Gastrocnemius medialis (tissue), 4 donors: ENCODE data around the gene MED10.

Source experiments
- POLR2A ChIP-seq, 2 donors: fragments of 450-650 bp; IDR thresholded peaks; one replicate each; pipeline ENCODE4 v1.6.1; 2017; ENCODE audit warnings: antibody characterized with exemption in 2 of 2, mild to moderate bottlenecking in 2 of 2, moderate library complexity in 2 of 2
- TF ChIP-seq, protein P1 (sequence below), 5 experiments: fragments of 450-650 bp in 3 of 5; fragments of 200-600 bp in 2 of 5; sonication (generic) in 2 of 5; IDR thresholded peaks in 4 of 5; conservative IDR thresholded peaks in 1 of 5; 1 replicate in 4 of 5; 2 replicates in 1 of 5; pipeline ENCODE4 v1.5.1; 2016 to 2019; ENCODE audit warnings: antibody characterized with exemption in 5 of 5, mild to moderate bottlenecking in 3 of 5, moderate library complexity in 3 of 5

- TF ChIP-seq, protein P1, sequence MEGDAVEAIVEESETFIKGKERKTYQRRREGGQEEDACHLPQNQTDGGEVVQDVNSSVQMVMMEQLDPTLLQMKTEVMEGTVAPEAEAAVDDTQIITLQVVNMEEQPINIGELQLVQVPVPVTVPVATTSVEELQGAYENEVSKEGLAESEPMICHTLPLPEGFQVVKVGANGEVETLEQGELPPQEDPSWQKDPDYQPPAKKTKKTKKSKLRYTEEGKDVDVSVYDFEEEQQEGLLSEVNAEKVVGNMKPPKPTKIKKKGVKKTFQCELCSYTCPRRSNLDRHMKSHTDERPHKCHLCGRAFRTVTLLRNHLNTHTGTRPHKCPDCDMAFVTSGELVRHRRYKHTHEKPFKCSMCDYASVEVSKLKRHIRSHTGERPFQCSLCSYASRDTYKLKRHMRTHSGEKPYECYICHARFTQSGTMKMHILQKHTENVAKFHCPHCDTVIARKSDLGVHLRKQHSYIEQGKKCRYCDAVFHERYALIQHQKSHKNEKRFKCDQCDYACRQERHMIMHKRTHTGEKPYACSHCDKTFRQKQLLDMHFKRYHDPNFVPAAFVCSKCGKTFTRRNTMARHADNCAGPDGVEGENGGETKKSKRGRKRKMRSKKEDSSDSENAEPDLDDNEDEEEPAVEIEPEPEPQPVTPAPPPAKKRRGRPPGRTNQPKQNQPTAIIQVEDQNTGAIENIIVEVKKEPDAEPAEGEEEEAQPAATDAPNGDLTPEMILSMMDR (IDR thresholded peaks at IDR 0.05 in 4 of 5, conservative IDR thresholded peaks at IDR 0.05 in 1 of 5) = no peak
- TF ChIP-seq POLR2A (IDR thresholded peaks at IDR 0.05) = no peak
Observed at GRCh38 chr5:6396043-6396442, 17.7 kb upstream of the MED10 start.
